Erythroblast (primary cell): ENCODE data around the gene DDB1.

Experiments used
- GATA1 ChIP-seq: IDR thresholded peaks from 2 replicates; pipeline ENCODE4 v1.6.1; 2011; ENCODE audit warnings: low read depth, mild to moderate bottlenecking, control low read depth, low read length, moderate library complexity
- POLR2A ChIP-seq: IDR thresholded peaks from 2 replicates; pipeline ENCODE4 v1.6.1; 2011; ENCODE audit warnings: mild to moderate bottlenecking, low read length

DNA sequence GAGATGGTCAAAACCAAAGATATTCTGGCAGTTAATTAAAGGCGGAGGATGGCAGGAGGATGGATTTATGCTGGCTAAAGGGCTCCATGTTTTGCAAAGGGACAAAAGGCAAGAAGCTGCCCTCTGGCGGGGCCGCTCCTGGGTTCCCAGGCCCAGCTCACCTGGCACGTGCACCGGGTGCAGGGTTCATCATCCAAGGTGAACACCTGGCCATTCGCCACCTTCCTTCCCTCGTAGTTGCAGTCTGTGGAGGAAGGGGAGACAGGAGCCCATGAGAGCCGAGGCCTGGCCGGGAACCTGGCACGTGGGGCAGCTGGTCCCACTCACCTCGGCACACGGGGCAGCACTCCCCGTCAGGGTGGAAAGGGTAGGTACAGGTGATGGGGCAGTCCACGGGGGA lies 68.1 kb downstream of the DDB1 start:
- no peak for TF ChIP-seq POLR2A
- no peak for TF ChIP-seq GATA1
